Measurements from ENCODE around the gene NHLRC1. TPM values are rescaled to one million over a fixed set of nuclear protein-coding genes. Genes with fewer than 3 reads are reported as not detected.

The NHLRC1 gene
- total RNA-seq, 1 experiment from 2014 or later: 2.1 TPM

- Histone ChIP-seq H3K4me1 (no peaks in the 10 kb centered on the region), H3K27me3 (replicated peaks; ENCODE audit: control insufficient read depth, insufficient read depth, low read length) (no peaks in the 10 kb centered on the region), H3K36me3 (ENCODE audit: control insufficient read depth, insufficient read depth, low read length) (no peaks in the 10 kb centered on the region), H3K9me3 (no peaks in the 10 kb centered on the region), H3K4me3 (ENCODE audit: low read depth, low read length) (no peak overlapping the region)
- no peak for DNase-seq
- H3K4me1 Mint-ChIP-seq (ENCODE audit: low read depth, unreplicated experiment): no peaks in the 10 kb centered on the region
- intact Hi-C loops (cut with micrococcal nuclease; ENCODE audit: unreplicated experiment): no loop called here
- H3K27ac Mint-ChIP-seq (ENCODE audit: unreplicated experiment): no peak overlapping the region
- no peak overlapping the region for H3K4me3 Mint-ChIP-seq (ENCODE audit: unreplicated experiment)
- POLR2A ChIA-PET: no interaction called here
- CTCF ChIA-PET: no interaction called here
- H3K36me3 Mint-ChIP-seq (ENCODE audit: insufficient read depth, unreplicated experiment): peaks cover 15% of the 10 kb centered on the region
- H3K9me3 Mint-ChIP-seq (ENCODE audit: unreplicated experiment): no peaks in the 10 kb centered on the region
- H3K27me3 Mint-ChIP-seq (ENCODE audit: insufficient read depth, unreplicated experiment): no peaks in the 10 kb centered on the region
- no peak for TF ChIP-seq CTCF (IDR thresholded peaks at IDR 0.05; ENCODE audit: insufficient read depth in 1 of 2, low read depth in 1 of 2, low read length in 1 of 2, severe bottlenecking in 1 of 2, unreplicated experiment in 1 of 2)
- BruUV-seq (replicated peaks): no TSS peak
Measured at GRCh38 chr6:18161431-18161830, 39.0 kb upstream of the NHLRC1 start.

GRCh38 chr6:18160911-18161310 lies 38.4 kb upstream of the NHLRC1 start:
- no peak overlapping the region for H3K4me3 Mint-ChIP-seq (ENCODE audit: unreplicated experiment)
- no peaks in the 10 kb centered on the region for H3K27me3 ChIP-seq (replicated peaks; ENCODE audit: control insufficient read depth, insufficient read depth, low read length)
- no peaks in the 10 kb centered on the region for H3K4me1 Mint-ChIP-seq (ENCODE audit: low read depth, unreplicated experiment)
- no peaks in the 10 kb centered on the region for H3K4me1 ChIP-seq
- DNase-seq: no peak
- H3K4me3 ChIP-seq (ENCODE audit: low read depth, low read length): no peak overlapping the region
- BruUV-seq (replicated peaks): no TSS peak
- ChIA-PET POLR2A (no interaction called here), CTCF (no interaction called here)
- no peaks in the 10 kb centered on the region for H3K36me3 ChIP-seq (ENCODE audit: control insufficient read depth, insufficient read depth, low read length)
- intact Hi-C loops (cut with micrococcal nuclease; ENCODE audit: unreplicated experiment): no loop called here
- no peak overlapping the region for H3K27ac Mint-ChIP-seq (ENCODE audit: unreplicated experiment)
- H3K36me3 Mint-ChIP-seq (ENCODE audit: insufficient read depth, unreplicated experiment): peaks cover 15% of the 10 kb centered on the region
- H3K9me3 ChIP-seq: no peaks in the 10 kb centered on the region
- no peak for TF ChIP-seq CTCF (IDR thresholded peaks at IDR 0.05; ENCODE audit: insufficient read depth in 1 of 2, low read depth in 1 of 2, low read length in 1 of 2, severe bottlenecking in 1 of 2, unreplicated experiment in 1 of 2)
- H3K27me3 Mint-ChIP-seq (ENCODE audit: insufficient read depth, unreplicated experiment): no peaks in the 10 kb centered on the region
- no peaks in the 10 kb centered on the region for H3K9me3 Mint-ChIP-seq (ENCODE audit: unreplicated experiment)

GRCh38 chr6:18155864-18156421 lies 33.5 kb upstream of the NHLRC1 start:
- POLR2A ChIA-PET: interaction anchor here (0.6 to 1.2 kb wide), 2 partner anchors 449 to 555 kb away, joined by 3 to 4 read pairs; partner anchors contain the start of gene NUP153
- intact Hi-C loops (cut with micrococcal nuclease; ENCODE audit: unreplicated experiment): loop anchor here (5.0 kb wide), 2 partner anchors 86 to 106 kb away; partner anchors contain the start of gene DEK

More at GRCh38 chr6:18155864-18156421, 33.5 kb upstream of the NHLRC1 start:
- TF ChIP-seq CTCF (IDR thresholded peaks at IDR 0.05; ENCODE audit: insufficient read depth in 1 of 2, low read depth in 1 of 2, low read length in 1 of 2, severe bottlenecking in 1 of 2, unreplicated experiment in 1 of 2): peak; percentile 33 to 50
- no peaks in the 10 kb centered on the region for H3K9me3 ChIP-seq
- no peaks in the 10 kb centered on the region for H3K4me1 ChIP-seq
- Mint-ChIP-seq H3K36me3 (ENCODE audit: insufficient read depth, unreplicated experiment) (peaks cover 13% of the 10 kb centered on the region), H3K27me3 (ENCODE audit: insufficient read depth, unreplicated experiment) (no peaks in the 10 kb centered on the region), H3K4me1 (ENCODE audit: low read depth, unreplicated experiment) (no peaks in the 10 kb centered on the region), H3K27ac (ENCODE audit: unreplicated experiment) (peak overlapping the region; percentile 12), H3K9me3 (ENCODE audit: unreplicated experiment) (no peaks in the 10 kb centered on the region), H3K4me3 (ENCODE audit: unreplicated experiment) (peak overlapping the region; percentile 99)
- peak; percentile 77 to 79 for DNase-seq
- H3K4me3 ChIP-seq (ENCODE audit: low read depth, low read length): peak overlapping the region; percentile 98
- H3K36me3 ChIP-seq (ENCODE audit: control insufficient read depth, insufficient read depth, low read length): no peaks in the 10 kb centered on the region
- no peaks in the 10 kb centered on the region for H3K27me3 ChIP-seq (replicated peaks; ENCODE audit: control insufficient read depth, insufficient read depth, low read length)
- TSS peak; percentile 26 for BruUV-seq (replicated peaks)
- CTCF ChIA-PET: no interaction called here

All from Caco-2 (cell line).